ENCODE measurements around the gene ULK3.
A peak's percentile ranks its signal among the peaks of the same experiment; 100 is the strongest.

The ULK3 gene

DNA sequence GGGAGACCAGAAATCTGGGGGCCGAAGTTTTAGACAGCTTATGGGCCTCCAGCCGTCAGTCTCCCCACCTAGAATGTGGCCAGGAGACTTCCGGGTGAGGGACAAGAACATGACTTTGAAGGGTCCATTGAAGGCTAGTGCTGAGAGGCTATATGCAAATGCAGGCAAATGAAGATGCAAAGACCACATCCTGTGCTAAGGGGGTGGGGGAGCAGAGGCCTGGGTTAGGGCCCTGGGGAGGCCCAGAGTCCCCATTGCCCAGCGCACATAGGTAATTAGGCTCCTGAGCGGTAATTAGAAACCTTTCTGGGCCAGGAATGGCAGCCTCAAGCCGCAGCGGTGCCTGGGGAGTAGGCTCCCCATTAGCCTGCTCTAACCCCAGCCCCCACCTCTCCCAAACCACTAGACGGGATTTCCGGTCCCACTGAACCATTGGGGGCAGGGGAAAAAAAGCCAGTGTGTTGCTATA lies 54.2 kb downstream of the ULK3 start:
- Histone ChIP-seq H3K9ac (peak overlapping the region; percentile 70 to 99 (median 85)), H4K20me1 (peaks cover 60 to 99% (median 95%) of the 10 kb centered on the region in 11 experiments), H3K27ac (peak overlapping the region; percentile 70 to 100 (median 93)), H3K27me3 (no peaks in the 10 kb centered on the region), H3K4me3 (peak overlapping the region; percentile 47 to 70 (median 60)), H3K9me3 (replicated peaks in 1 of 11) (no peaks in the 10 kb centered on the region), H3K4me2 (peak overlapping the region; percentile 97 to 100 (median 100)), H3K36me3 (peaks cover 0 to 54% (median 28%) of the 10 kb centered on the region in 11 experiments; a peak in 13 of 22 replicates), H3K4me1 (peaks cover 89 to 100% (median 98%) of the 10 kb centered on the region in 10 experiments)
- no peak for TF ChIP-seq Cebpa-rat (IDR thresholded peaks at IDR 0.05)

- Histone ChIP-seq H3K4me3 (peak overlapping the region; percentile 47 to 70 (median 60)), H3K4me2 (peak overlapping the region; percentile 97 to 100 (median 100)), H3K9me3 (replicated peaks in 1 of 11) (no peaks in the 10 kb centered on the region), H3K27ac (peak overlapping the region; percentile 70 to 100 (median 93)), H3K27me3 (no peaks in the 10 kb centered on the region), H3K36me3 (peaks cover 0 to 50% (median 27%) of the 10 kb centered on the region in 11 experiments; a peak in 13 of 22 replicates), H3K9ac (peak overlapping the region; percentile 70 to 99 (median 85)), H4K20me1 (peaks cover 56 to 99% (median 95%) of the 10 kb centered on the region in 11 experiments), H3K4me1 (peaks cover 84 to 99% (median 97%) of the 10 kb centered on the region in 10 experiments)
- TF ChIP-seq Cebpa-rat (IDR thresholded peaks at IDR 0.05), result no peak
These were observed 54.8 kb downstream of the ULK3 start for GRCh38 chr15:74788042-74788682.

DNA sequence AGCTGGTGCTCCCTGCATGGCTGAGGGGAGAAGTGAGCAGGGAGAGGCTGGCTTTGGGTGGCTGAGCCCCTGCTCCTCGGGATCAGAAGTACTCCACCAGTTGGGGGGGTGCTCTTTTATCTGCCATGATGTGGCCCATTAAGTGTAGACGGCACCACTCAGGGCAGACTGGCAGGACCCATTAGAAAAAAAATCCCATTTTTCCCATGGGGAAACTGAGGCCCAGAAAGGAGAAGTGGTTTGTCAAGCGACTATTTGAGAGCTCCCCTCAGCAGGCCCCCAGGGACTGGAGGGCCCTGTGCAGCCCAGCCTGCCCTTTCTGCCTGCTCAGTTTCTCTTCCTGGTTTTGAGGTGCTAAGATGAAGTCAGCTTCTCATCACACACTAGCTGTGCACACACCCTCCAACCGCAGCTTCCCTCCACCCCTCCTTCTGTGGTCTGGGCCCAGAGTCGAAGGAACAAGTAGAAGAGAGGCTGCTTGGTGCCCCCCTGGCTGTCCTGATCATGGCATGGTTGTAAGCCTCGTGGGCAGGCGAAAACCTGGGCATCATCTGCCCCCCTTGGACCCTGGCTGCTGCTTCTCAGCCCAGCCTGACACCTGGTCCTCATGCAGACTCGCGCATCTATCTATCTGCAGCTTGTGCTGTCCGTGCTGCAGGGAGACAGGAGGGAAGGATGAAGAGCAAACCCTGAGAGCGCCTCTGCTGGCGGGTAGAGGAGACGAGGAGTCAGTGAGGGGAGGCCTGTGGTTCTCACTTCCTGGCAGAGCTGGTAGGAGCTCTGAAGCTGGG lies 55.5 kb downstream of the ULK3 start:
- Histone ChIP-seq H3K9ac (peak overlapping the region; percentile 70 to 100 (median 99)), H3K27ac (peak overlapping the region; percentile 70 to 100 (median 93)), H3K36me3 (peaks cover 0 to 43% (median 20%) of the 10 kb centered on the region in 11 experiments; a peak in 13 of 22 replicates), H3K4me2 (peak overlapping the region; percentile 97 to 100 (median 100)), H4K20me1 (peaks cover 49 to 99% (median 92%) of the 10 kb centered on the region in 11 experiments), H3K4me1 (peaks cover 77 to 98% (median 89%) of the 10 kb centered on the region in 10 experiments), H3K4me3 (peak overlapping the region; percentile 53 to 92 (median 71); a peak in 18 of 20 replicates), H3K27me3 (no peaks in the 10 kb centered on the region), H3K9me3 (replicated peaks in 1 of 11) (no peaks in the 10 kb centered on the region)
- TF ChIP-seq Cebpa-rat (IDR thresholded peaks at IDR 0.05), result no peak

DNA sequence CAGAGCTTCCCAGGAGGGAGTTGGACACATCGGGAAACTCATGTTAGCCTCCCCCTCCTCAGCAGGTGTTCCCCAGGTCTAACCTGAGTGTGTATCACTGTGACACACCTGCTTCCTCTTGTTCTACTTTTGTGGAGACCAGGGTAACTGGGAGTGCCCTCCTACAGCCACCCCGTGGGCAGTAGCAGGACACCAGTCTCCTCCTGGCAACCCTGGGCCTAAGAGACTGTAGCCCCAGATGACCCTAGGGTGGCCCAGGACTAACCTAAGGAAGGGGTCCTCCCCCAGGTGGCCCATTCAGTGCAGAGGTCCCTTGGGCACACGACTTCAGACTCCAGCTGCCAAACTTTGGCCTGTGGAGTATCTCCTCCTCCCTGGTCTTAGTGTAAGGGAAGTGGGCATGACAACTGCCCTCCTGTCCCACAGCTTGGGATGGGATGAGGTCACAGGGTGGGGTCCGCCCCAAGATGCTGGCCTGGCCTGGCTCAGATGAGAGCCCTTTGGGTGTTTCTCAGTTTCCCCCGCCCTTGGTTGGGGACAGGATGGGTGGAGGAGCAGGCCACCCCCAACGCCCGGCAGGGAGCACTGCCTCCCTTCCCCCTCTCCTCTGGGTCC lies 56.3 kb downstream of the ULK3 start:
- Histone ChIP-seq H3K4me3 (peak overlapping the region in 9 of 10 experiments; percentile 17 to 92 (median 80); a peak in 16 of 20 replicates), H3K4me1 (peaks cover 69 to 91% (median 82%) of the 10 kb centered on the region in 10 experiments), H4K20me1 (peaks cover 41 to 91% (median 84%) of the 10 kb centered on the region in 11 experiments), H3K27me3 (no peaks in the 10 kb centered on the region), H3K4me2 (peak overlapping the region; percentile 97 to 100 (median 100)), H3K9ac (peak overlapping the region; percentile 26 to 100 (median 99); a peak in 21 of 22 replicates), H3K36me3 (peaks cover 0 to 35% (median 12%) of the 10 kb centered on the region in 11 experiments; a peak in 13 of 22 replicates), H3K27ac (peak overlapping the region; percentile 54 to 100 (median 93)), H3K9me3 (replicated peaks in 1 of 11) (no peaks in the 10 kb centered on the region)
- no peak for TF ChIP-seq Cebpa-rat (IDR thresholded peaks at IDR 0.05)

All from BLaER1 treated with 17β-estradiol and CSF1 and Interleukin-3, amounts not matched to agents 10 nM and 100 nM (cell line).